HL-60 (cell line): ENCODE measurements around the gene MUC21.

ENCODE experiments used
- DNase-seq, 2 experiments: peaks; one replicate each; pipeline ENCODE4 v3.0.0-alpha.2; 2010 to 2020; ENCODE audit warnings: low read depth in 1 of 2, low spot score in 1 of 2
- H3K27ac ChIP-seq: fragments of 250-450 bp; sonication (Bioruptor Pico); replicated peaks from 2 replicates; pipeline ENCODE4 v1.5.1; 2020; ENCODE audit warnings: mild to moderate bottlenecking, moderate library complexity
- H3K27me3 ChIP-seq: fragments of 250-450 bp; sonication (Bioruptor Pico); 2 replicates; pipeline ENCODE4 v1.5.1; 2021; ENCODE audit warnings: mild to moderate bottlenecking, moderate library complexity; ENCODE audit not compliant: insufficient read depth, poor library complexity, severe bottlenecking
- H3K4me3 ChIP-seq: replicated peaks from 2 replicates; pipeline ENCODE4 v1.5.1; 2011; ENCODE audit warnings: mild to moderate bottlenecking, control low read depth, low read length; ENCODE audit not compliant: insufficient read depth
- GABPA ChIP-seq: IDR thresholded peaks from 2 replicates; pipeline ENCODE4 v1.6.1; 2012; ENCODE audit warnings: low read depth
- POLR2AphosphoS5 ChIP-seq: IDR thresholded peaks from 2 replicates; pipeline ENCODE4 v1.6.1; 2012; ENCODE audit warnings: low read depth
- SPI1 ChIP-seq: IDR thresholded peaks from 2 replicates; pipeline ENCODE4 v1.6.1; 2012; ENCODE audit warnings: low read depth, mild to moderate bottlenecking, borderline replicate concordance
- TF ChIP-seq, protein P1 (sequence below): IDR thresholded peaks from 2 replicates; pipeline ENCODE4 v1.6.1; 2012; ENCODE audit warnings: low read depth; ENCODE audit not compliant: insufficient replicate concordance
- TF ChIP-seq, protein P2 (sequence below): IDR thresholded peaks from one replicate; pipeline ENCODE4 v1.5.1; 2011; ENCODE audit warnings: low read length, control low read depth, inconsistent platforms; ENCODE audit not compliant: insufficient read depth

Gene MUC21

DNA sequence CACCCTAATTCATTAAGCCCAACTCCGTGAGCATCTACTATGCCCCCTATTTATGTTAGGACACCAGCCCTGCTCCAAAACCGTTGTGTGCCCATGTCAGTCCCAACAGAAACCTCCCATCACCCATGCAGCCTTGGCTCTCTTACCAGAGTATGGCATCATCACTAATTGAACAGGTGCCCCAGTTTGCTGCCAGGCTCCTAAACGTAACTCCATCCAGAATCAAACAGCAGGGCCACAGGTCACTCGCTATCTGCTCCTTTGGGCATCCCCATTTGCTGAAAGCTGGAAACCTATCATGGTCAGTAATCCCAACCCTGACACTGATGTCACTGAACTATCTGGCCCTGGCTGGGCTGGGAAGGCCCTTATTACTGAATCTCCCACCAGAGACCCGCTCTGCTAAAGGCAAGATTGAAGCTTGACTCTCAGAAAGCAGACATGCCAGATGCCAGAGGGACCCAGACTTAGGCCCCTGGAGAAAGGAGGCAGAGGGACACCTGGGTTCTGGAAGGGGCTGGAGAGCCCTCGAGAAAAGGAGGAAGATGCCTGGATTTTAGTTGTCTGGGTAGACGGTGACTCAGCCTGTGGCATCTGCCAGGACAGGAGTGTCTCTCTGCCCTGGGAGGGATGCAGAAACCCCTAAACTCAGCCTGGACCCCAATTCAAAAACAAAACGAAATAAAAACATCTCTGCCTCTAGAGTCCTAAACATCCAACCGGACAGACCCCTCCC lies 28.7 kb upstream of the MUC21 start:
- H3K4me3 ChIP-seq, result no peak overlapping the region; the same call in 1 of the 2 replicates
- TF ChIP-seq POLR2AphosphoS5 (no peak), SPI1 (no peak), GABPA (no peak)
- TF ChIP-seq, protein P1, sequence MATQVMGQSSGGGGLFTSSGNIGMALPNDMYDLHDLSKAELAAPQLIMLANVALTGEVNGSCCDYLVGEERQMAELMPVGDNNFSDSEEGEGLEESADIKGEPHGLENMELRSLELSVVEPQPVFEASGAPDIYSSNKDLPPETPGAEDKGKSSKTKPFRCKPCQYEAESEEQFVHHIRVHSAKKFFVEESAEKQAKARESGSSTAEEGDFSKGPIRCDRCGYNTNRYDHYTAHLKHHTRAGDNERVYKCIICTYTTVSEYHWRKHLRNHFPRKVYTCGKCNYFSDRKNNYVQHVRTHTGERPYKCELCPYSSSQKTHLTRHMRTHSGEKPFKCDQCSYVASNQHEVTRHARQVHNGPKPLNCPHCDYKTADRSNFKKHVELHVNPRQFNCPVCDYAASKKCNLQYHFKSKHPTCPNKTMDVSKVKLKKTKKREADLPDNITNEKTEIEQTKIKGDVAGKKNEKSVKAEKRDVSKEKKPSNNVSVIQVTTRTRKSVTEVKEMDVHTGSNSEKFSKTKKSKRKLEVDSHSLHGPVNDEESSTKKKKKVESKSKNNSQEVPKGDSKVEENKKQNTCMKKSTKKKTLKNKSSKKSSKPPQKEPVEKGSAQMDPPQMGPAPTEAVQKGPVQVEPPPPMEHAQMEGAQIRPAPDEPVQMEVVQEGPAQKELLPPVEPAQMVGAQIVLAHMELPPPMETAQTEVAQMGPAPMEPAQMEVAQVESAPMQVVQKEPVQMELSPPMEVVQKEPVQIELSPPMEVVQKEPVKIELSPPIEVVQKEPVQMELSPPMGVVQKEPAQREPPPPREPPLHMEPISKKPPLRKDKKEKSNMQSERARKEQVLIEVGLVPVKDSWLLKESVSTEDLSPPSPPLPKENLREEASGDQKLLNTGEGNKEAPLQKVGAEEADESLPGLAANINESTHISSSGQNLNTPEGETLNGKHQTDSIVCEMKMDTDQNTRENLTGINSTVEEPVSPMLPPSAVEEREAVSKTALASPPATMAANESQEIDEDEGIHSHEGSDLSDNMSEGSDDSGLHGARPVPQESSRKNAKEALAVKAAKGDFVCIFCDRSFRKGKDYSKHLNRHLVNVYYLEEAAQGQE, result no peak
- TF ChIP-seq, protein P2, sequence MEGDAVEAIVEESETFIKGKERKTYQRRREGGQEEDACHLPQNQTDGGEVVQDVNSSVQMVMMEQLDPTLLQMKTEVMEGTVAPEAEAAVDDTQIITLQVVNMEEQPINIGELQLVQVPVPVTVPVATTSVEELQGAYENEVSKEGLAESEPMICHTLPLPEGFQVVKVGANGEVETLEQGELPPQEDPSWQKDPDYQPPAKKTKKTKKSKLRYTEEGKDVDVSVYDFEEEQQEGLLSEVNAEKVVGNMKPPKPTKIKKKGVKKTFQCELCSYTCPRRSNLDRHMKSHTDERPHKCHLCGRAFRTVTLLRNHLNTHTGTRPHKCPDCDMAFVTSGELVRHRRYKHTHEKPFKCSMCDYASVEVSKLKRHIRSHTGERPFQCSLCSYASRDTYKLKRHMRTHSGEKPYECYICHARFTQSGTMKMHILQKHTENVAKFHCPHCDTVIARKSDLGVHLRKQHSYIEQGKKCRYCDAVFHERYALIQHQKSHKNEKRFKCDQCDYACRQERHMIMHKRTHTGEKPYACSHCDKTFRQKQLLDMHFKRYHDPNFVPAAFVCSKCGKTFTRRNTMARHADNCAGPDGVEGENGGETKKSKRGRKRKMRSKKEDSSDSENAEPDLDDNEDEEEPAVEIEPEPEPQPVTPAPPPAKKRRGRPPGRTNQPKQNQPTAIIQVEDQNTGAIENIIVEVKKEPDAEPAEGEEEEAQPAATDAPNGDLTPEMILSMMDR, result no peak
- peaks cover 52% of the 10 kb centered on the region for H3K27me3 ChIP-seq
- DNase-seq, result no peak
- H3K27ac ChIP-seq, result no peak overlapping the region

DNA sequence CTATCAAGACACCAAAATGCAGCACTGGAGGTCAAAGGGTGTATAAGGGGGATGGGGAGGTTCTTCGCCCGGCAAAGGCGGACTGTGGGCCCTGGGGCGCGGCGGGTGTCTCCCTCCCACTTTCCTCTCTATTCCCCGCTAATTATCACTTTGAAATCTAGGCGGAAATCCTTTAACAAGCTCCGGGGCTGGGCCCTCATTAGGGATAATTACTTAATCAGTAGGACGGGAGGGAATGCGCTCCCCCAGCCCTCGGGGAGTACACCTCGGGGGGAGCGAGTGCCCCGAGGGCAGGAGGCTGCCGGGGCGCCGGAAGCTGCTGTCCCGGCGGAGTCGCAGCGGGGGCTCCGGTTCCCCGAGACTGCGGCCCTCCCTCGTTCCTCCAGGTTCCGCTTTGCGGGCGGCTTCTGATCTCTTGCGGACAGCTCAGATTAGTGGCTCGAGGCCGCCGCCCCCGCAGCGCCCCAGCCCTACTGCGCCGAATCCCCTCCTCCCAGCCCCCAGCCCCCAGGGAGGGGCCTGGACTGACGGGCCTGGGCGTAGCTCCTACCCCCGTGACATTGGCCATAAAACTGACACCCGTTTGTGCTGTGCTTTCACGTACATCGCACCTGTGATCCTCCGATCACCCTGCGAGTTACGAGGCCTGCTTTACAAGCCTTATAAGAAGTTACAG lies 28.0 kb upstream of the MUC21 start:
- DNase-seq, result peak; percentile 28 to 60
- Histone ChIP-seq H3K27ac (no peak overlapping the region), H3K27me3 (peaks cover 52% of the 10 kb centered on the region), H3K4me3 (peak overlapping the region; percentile 31)
- TF ChIP-seq GABPA, result peak; percentile 84
- peak; percentile 38; the same call in 1 of the 2 replicates for TF ChIP-seq SPI1
- TF ChIP-seq, protein P1, result no peak
- peak; percentile 21; the same call in 1 of the 2 replicates for TF ChIP-seq POLR2AphosphoS5
- TF ChIP-seq, protein P2, result no peak

DNA sequence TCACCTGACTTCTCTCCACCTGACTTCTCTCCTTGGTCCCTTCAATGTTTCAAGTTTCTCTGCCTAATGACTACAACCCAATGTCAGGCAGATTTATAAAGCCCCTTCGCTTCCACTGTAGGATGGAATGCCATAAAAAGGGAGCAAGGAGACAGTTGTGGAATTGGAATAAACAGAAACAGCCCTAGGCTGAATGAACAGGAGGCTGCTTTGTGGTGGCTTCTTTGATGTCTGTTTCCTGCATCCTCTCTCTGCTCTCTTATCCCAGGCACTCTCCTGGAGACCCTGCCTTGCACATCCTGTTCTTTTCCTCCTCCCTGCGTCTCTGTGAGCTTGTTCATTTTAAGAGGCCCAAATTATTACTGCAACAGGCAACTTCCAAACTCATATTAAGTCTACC lies 25.8 kb upstream of the MUC21 start:
- DNase-seq, result no peak
- H3K27ac ChIP-seq, result no peak overlapping the region
- no peak overlapping the region for H3K4me3 ChIP-seq
- H3K27me3 ChIP-seq, result peaks cover 47% of the 10 kb centered on the region
- TF ChIP-seq SPI1 (no peak), GABPA (no peak), POLR2AphosphoS5 (no peak)
- TF ChIP-seq, protein P1, result no peak
- TF ChIP-seq, protein P2, result no peak
